Adrenal gland (tissue), 12 donors: ENCODE data around the gene AKT3. TPM values are rescaled to one million over a fixed set of nuclear protein-coding genes. Genes with fewer than 3 reads are reported as not detected.

Source experiments
- DNase-seq, 7 donors: peaks; one replicate each; pipeline ENCODE4 v3.0.0-alpha.2; 2019 to 2020
- H3K27ac ChIP-seq, 5 donors: fragments of 200-600 bp; sonication (generic) in 4 of 5; 1 replicate in 3 of 5; 2 replicates in 2 of 5; pipeline versions ENCODE4 v1.5.1 to v1.8.0; 2016 to 2020; ENCODE audit warnings: mild to moderate bottlenecking in 1 of 5
- H3K27me3 ChIP-seq: fragments of 200-600 bp; 2 replicates; pipeline ENCODE4 v1.8.0; 2021
- H3K36me3 ChIP-seq, 2 donors: fragments of 200-600 bp; replicated peaks in 1 of 2; 1 replicate in 1 of 2; 2 replicates in 1 of 2; pipeline versions ENCODE4 v1.5.1 to v1.8.0; 2018 to 2022
- H3K4me1 ChIP-seq, 2 donors: fragments of 200-600 bp; replicated peaks in 1 of 2; 1 replicate in 1 of 2; 2 replicates in 1 of 2; pipeline versions ENCODE4 v1.5.1 to v1.8.0; 2018 to 2021
- H3K4me3 ChIP-seq, 4 donors: fragments of 200-600 bp; sonication (generic) in 3 of 4; one replicate each; pipeline ENCODE4 v1.5.1; 2016 to 2018
- H3K9me3 ChIP-seq, 3 donors: fragments of 200-600 bp; sonication (generic) in 1 of 3; replicated peaks in 1 of 3; 1 replicate in 2 of 3; 2 replicates in 1 of 3; pipeline versions ENCODE4 v1.5.1 to v1.8.0; 2016 to 2021
- CTCF ChIP-seq, 6 experiments: fragments of 450-650 bp in 4 of 6; fragments of 200-600 bp in 2 of 6; sonication (generic) in 1 of 6; IDR thresholded peaks; 1 replicate in 5 of 6; 2 replicates in 1 of 6; pipeline versions ENCODE4 v1.5.1 to v1.8.0; 2016 to 2021; ENCODE audit warnings: antibody characterized with exemption in 6 of 6, mild to moderate bottlenecking in 2 of 6, moderate library complexity in 1 of 6
- POLR2A ChIP-seq, 2 donors: fragments of 450-650 bp; IDR thresholded peaks; one replicate each; pipeline ENCODE4 v1.6.1; 2017; ENCODE audit warnings: antibody characterized with exemption in 2 of 2, mild to moderate bottlenecking in 2 of 2, moderate library complexity in 1 of 2
- WGBS, 4 donors: extraction: QIAGEN DNeasy Blood & Tissue Kit in 2 of 4; methylation state at CpG; one replicate each; pipeline versions ENCODE4 v1.1.5 to v1.1.7; 2013 to 2017; 5-methylcytosine and 5-hydroxymethylcytosine counted together
- intact Hi-C, 2 donors: fragments of 100-400 bp; cut with DNase I; formaldehyde crosslinking; loops; one replicate each; pipeline versions ENCODE4 v1.14.1 to v1.15.0; 2022 to 2023
- polyA plus RNA-seq, 3 donors: library from polyadenylated mRNA; stranded (reverse); fragments of 200-250 nt in 2 of 3; fragments of 350-450 nt in 1 of 3; fragmentation: Illumina TruSeq in 1 of 3; extraction: RNeasy Lipid Tissue Mini Kit (QIAGEN cat#74804) in 1 of 3; gene quantifications; one replicate each; pipeline ENCODE4 v1.2.3, GENCODE V29; 2013 to 2014
- total RNA-seq, 9 donors: library from RNA; depleted of rRNA in 4 of 9; stranded (reverse); fragments of >200 nt in 4 of 9; fragments of 120-200 nt in 1 of 9; fragmentation: NEBNext Ultra II Directional in 1 of 9; extraction: Animal tissue kit (Norgen Biotek cat#: 25700) in 1 of 9; gene quantifications; one replicate each; pipeline versions ENCODE4 v1.1.0 to v1.2.4, GENCODE V29; 2013 to 2023
- donor health status: healthy with polysubstance abuse.
- donor health status: Bipolar disorder and iron deficiency.
- donor health status: DM: yes; HTN: yes; CAD: no.
- donor health status: DM: no; HTN: no; CAD: no.
- donor health status: DM: no; HTN: no; CAD: no.
- donor health status: DM: yes; HTN: yes; CAD: no.

AKT3 gene
- total and polyA plus RNA-seq, 12 donors: 11.4 to 82.3 (median 32.4) TPM

- no peaks in the 10 kb centered on the region for H3K36me3 ChIP-seq
- WGBS, 4 donors: 94 to 100% (median 97%) methylated on average over 3 of the region's 3 CpGs
- H3K27me3 ChIP-seq: no peaks in the 10 kb centered on the region
- intact Hi-C loops: no loop called here
- peaks cover 0 to 14% of the 10 kb centered on the region in 2 donors for H3K4me1 ChIP-seq
- no peak for DNase-seq
- TF ChIP-seq POLR2A (IDR thresholded peaks at IDR 0.05): no peak
- TF ChIP-seq CTCF (IDR thresholded peaks at IDR 0.05): no peak
- peaks cover 0 to 5% (median 0%) of the 10 kb centered on the region in 3 donors for H3K9me3 ChIP-seq
- no peak overlapping the region for H3K27ac ChIP-seq
- H3K4me3 ChIP-seq: no peak overlapping the region
Measured at GRCh38 chr1:243802736-243803135, 47.3 kb downstream of the AKT3 start.

GRCh38 chr1:243801378-243801777 lies 48.7 kb downstream of the AKT3 start:
- TF ChIP-seq POLR2A (IDR thresholded peaks at IDR 0.05) (no peak), CTCF (IDR thresholded peaks at IDR 0.05) (no peak)
- no peaks in the 10 kb centered on the region for H3K27me3 ChIP-seq

GRCh38 chr1:243799908-243800307 lies 50.1 kb downstream of the AKT3 start:
- H3K36me3 ChIP-seq: no peaks in the 10 kb centered on the region
- DNase-seq: no peak
- peaks cover 0 to 14% of the 10 kb centered on the region in 2 donors for H3K4me1 ChIP-seq
- H3K9me3 ChIP-seq: peaks cover 0 to 5% (median 0%) of the 10 kb centered on the region in 3 donors
- TF ChIP-seq POLR2A (IDR thresholded peaks at IDR 0.05) (no peak), CTCF (IDR thresholded peaks at IDR 0.05) (no peak)
- no peaks in the 10 kb centered on the region for H3K27me3 ChIP-seq
- H3K27ac ChIP-seq: no peak overlapping the region
- intact Hi-C loops: no loop called here
- no peak overlapping the region for H3K4me3 ChIP-seq

More at GRCh38 chr1:243801378-243801777, 48.7 kb downstream of the AKT3 start:
- WGBS, 4 donors: 91 to 94% (median 94%) methylated on average over 1 of the region's 1 CpG
- Histone ChIP-seq H3K27ac (no peak overlapping the region), H3K36me3 (no peaks in the 10 kb centered on the region), H3K4me3 (no peak overlapping the region), H3K4me1 (peaks cover 0 to 14% of the 10 kb centered on the region in 2 donors), H3K9me3 (peaks cover 0 to 5% (median 0%) of the 10 kb centered on the region in 3 donors)
- intact Hi-C loops: no loop called here
- no peak for DNase-seq

- H3K27me3 ChIP-seq: no peaks in the 10 kb centered on the region
- H3K36me3 ChIP-seq: no peaks in the 10 kb centered on the region
- H3K27ac ChIP-seq: no peak overlapping the region
- TF ChIP-seq POLR2A (IDR thresholded peaks at IDR 0.05): no peak
- TF ChIP-seq CTCF (IDR thresholded peaks at IDR 0.05): no peak
- peaks cover 0 to 19% of the 10 kb centered on the region in 2 donors for H3K4me1 ChIP-seq
- intact Hi-C loops: no loop called here
- H3K4me3 ChIP-seq: no peak overlapping the region
- 58 to 74% (median 66%) methylated on average over 2 of the region's 2 CpGs for WGBS, 4 donors
- H3K9me3 ChIP-seq: peaks cover 0 to 5% (median 0%) of the 10 kb centered on the region in 3 donors
- DNase-seq: no peak
Measured at GRCh38 chr1:243798726-243799125, 51.3 kb downstream of the AKT3 start.
